ENCODE measurements around the gene PLIN3.

- TF ChIP-seq EZH2phosphoT487 (IDR thresholded peaks at IDR 0.05; ENCODE audit: low read depth): no peak
- TF ChIP-seq, protein P1, sequence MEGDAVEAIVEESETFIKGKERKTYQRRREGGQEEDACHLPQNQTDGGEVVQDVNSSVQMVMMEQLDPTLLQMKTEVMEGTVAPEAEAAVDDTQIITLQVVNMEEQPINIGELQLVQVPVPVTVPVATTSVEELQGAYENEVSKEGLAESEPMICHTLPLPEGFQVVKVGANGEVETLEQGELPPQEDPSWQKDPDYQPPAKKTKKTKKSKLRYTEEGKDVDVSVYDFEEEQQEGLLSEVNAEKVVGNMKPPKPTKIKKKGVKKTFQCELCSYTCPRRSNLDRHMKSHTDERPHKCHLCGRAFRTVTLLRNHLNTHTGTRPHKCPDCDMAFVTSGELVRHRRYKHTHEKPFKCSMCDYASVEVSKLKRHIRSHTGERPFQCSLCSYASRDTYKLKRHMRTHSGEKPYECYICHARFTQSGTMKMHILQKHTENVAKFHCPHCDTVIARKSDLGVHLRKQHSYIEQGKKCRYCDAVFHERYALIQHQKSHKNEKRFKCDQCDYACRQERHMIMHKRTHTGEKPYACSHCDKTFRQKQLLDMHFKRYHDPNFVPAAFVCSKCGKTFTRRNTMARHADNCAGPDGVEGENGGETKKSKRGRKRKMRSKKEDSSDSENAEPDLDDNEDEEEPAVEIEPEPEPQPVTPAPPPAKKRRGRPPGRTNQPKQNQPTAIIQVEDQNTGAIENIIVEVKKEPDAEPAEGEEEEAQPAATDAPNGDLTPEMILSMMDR (IDR thresholded peaks at IDR 0.05; ENCODE audit: low read depth, low read length): peak; percentile 98
Measured at GRCh38 chr19:4791183-4792018, 76.1 kb downstream of the PLIN3 start, which contains the start of gene FEM1A.

Measured in OCI-LY3 (cell line).